Purkinje cell (primary cell): ENCODE measurements around the gene LPAR4. TPM values are rescaled to one million over a fixed set of nuclear protein-coding genes. Genes with fewer than 3 reads are reported as not detected.

Source experiments
- polyA plus RNA-seq: library from polyadenylated mRNA; unstranded; fragments of >200 nt; fragmentation: Nextera tagmentation; gene quantifications from 2 replicates; pipeline ENCODE4 v1.2.1, GENCODE V29; 2014

The LPAR4 gene, protein sequence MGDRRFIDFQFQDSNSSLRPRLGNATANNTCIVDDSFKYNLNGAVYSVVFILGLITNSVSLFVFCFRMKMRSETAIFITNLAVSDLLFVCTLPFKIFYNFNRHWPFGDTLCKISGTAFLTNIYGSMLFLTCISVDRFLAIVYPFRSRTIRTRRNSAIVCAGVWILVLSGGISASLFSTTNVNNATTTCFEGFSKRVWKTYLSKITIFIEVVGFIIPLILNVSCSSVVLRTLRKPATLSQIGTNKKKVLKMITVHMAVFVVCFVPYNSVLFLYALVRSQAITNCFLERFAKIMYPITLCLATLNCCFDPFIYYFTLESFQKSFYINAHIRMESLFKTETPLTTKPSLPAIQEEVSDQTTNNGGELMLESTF
- 3.1 and 5.2 TPM in 2 replicates for polyA plus RNA-seq

DNA sequence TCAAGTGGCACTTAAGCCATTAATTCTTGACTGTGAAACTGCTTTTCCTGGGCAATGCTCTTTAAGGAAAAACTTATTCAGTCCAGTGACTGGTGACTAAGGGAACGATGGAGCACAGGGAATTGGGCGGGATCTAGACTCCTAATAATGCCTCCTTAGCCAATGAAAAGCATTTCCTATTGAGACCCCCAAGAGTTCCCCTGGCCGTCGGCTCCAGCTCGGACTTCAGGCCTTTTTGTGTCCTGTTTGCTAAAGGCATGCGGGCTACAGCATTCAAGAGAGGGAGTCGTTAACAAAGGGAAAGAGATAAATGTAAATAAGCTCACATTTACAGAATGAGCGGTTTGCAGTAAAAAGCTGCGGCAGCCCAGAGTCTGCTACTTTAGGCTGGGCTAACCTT, at the start of gene LPAR4:
TSS of gene LPAR4 (plus strand) at position 232 of the 400 bp plus-strand sequence. CDS start 7,150 bp downstream, outside the sequence.

Other genes starting within 250 kb of the LPAR4 start
- gene RTL3, start 88.4 kb upstream of the LPAR4 start, polyA plus RNA-seq = not detected in 2 replicates
- not detected in 2 replicates for gene P2RY10, start 197.7 kb downstream of the LPAR4 start, polyA plus RNA-seq